ENCODE measurements around the gene CAPZA2. TPM values are rescaled to one million over a fixed set of nuclear protein-coding genes. Genes with fewer than 3 reads are reported as not detected.

Gene CAPZA2
- total and polyA plus RNA-seq, 10 of the 15 experiments (the other 5 are each of a cell fraction or from before 2014, with no cell fraction given): 50.0 to 379 (median 117) TPM

DNA sequence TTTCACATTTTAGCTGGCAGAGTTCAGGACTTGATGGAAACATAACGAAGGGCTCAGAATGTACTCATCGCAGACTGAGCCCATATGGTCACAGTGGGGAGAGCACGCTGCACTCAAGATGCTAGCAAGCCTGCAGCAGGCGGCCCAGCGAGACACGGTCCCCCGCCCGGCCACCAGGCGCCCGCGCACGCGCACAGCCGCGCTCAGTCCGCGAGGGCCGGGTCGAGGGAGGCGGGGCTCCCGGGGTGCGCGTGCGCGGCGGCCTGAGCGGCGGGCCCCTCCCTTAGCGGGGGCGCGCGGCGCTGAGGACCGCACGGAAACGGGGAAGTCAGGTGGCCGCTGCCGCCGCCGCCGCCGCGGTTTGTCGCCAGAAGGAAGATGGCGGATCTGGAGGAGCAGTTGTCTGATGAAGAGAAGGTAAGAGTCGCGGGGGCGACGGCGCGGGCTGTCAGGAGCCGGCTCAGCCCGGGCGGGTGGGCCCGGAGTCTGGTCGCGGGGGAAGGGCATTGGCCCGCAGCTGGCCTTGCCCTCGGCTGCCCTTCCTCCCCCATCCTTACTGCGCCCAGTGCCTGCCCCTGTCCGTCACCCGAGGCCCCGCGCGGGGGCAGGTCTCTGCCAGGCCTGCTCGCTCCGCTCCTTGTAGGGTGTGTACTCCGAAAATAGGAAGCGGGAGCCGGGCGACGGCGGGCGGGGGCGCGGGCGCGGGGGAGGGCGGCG, at the start of gene CAPZA2 (continued):
- no peak for TF ChIP-seq PAX8 (IDR thresholded peaks at IDR 0.05)
- TF ChIP-seq, protein P1, sequence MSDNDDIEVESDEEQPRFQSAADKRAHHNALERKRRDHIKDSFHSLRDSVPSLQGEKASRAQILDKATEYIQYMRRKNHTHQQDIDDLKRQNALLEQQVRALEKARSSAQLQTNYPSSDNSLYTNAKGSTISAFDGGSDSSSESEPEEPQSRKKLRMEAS (IDR thresholded peaks at IDR 0.05; ENCODE audit: low read depth, low read length): peak; percentile 66; the same call in 1 of the 2 replicates
- no peak for TF ChIP-seq SP1 (IDR thresholded peaks at IDR 0.05; ENCODE audit: low read depth, low read length)
- TF ChIP-seq STAT1 (conservative IDR thresholded peaks at IDR 0.05): no peak
- TF ChIP-seq, protein P2, sequence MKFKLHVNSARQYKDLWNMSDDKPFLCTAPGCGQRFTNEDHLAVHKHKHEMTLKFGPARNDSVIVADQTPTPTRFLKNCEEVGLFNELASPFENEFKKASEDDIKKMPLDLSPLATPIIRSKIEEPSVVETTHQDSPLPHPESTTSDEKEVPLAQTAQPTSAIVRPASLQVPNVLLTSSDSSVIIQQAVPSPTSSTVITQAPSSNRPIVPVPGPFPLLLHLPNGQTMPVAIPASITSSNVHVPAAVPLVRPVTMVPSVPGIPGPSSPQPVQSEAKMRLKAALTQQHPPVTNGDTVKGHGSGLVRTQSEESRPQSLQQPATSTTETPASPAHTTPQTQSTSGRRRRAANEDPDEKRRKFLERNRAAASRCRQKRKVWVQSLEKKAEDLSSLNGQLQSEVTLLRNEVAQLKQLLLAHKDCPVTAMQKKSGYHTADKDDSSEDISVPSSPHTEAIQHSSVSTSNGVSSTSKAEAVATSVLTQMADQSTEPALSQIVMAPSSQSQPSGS (IDR thresholded peaks at IDR 0.05; ENCODE audit: low read length): no peak
- TF ChIP-seq MYC (IDR thresholded peaks at IDR 0.05; ENCODE audit: insufficient read depth, insufficient read length, insufficient replicate concordance, low read length, severe bottlenecking): no peak
- no peak for TF ChIP-seq EZH2 (IDR thresholded peaks at IDR 0.05; ENCODE audit: borderline replicate concordance, control insufficient read depth, low read depth, low read length)
- TF ChIP-seq SMAD1 (IDR thresholded peaks at IDR 0.05; ENCODE audit: low read depth, partially characterized antibody): no peak
- no peak for TF ChIP-seq MEF2B (IDR thresholded peaks at IDR 0.05; ENCODE audit: partially characterized antibody, poor library complexity, severe bottlenecking)
- TF ChIP-seq ESRRA (IDR thresholded peaks at IDR 0.05; ENCODE audit: low read length): peak; percentile 18; the same call in 1 of the 2 replicates
- TF ChIP-seq RCOR1 (conservative IDR thresholded peaks at IDR 0.05; ENCODE audit: low read depth, low read length): no peak
- TF ChIP-seq, protein P3, sequence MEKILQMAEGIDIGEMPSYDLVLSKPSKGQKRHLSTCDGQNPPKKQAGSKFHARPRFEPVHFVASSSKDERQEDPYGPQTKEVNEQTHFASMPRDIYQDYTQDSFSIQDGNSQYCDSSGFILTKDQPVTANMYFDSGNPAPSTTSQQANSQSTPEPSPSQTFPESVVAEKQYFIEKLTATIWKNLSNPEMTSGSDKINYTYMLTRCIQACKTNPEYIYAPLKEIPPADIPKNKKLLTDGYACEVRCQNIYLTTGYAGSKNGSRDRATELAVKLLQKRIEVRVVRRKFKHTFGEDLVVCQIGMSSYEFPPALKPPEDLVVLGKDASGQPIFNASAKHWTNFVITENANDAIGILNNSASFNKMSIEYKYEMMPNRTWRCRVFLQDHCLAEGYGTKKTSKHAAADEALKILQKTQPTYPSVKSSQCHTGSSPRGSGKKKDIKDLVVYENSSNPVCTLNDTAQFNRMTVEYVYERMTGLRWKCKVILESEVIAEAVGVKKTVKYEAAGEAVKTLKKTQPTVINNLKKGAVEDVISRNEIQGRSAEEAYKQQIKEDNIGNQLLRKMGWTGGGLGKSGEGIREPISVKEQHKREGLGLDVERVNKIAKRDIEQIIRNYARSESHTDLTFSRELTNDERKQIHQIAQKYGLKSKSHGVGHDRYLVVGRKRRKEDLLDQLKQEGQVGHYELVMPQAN (conservative IDR thresholded peaks at IDR 0.05): peak; percentile 81
- TF ChIP-seq ZBED1 (IDR thresholded peaks at IDR 0.05; ENCODE audit: borderline replicate concordance): no peak
- TF ChIP-seq, protein P4, sequence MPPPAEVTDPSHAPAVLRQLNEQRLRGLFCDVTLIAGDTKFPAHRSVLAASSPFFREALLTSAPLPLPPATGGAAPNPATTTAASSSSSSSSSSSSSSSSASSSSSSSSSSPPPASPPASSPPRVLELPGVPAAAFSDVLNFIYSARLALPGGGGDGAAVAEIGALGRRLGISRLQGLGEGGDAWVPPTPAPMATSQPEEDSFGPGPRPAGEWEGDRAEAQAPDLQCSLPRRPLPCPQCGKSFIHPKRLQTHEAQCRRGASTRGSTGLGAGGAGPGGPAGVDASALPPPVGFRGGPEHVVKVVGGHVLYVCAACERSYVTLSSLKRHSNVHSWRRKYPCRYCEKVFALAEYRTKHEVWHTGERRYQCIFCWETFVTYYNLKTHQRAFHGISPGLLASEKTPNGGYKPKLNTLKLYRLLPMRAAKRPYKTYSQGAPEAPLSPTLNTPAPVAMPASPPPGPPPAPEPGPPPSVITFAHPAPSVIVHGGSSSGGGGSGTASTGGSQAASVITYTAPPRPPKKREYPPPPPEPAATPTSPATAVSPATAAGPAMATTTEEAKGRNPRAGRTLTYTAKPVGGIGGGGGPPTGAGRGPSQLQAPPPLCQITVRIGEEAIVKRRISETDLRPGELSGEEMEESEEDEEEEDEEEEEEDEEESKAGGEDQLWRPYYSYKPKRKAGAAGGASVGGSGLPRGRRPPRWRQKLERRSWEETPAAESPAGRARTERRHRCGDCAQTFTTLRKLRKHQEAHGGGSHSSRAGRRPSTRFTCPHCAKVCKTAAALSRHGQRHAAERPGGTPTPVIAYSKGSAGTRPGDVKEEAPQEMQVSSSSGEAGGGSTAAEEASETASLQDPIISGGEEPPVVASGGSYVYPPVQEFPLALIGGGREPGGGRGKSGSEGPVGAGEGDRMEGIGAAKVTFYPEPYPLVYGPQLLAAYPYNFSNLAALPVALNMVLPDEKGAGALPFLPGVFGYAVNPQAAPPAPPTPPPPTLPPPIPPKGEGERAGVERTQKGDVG (CRISPR knock-in tag; IDR thresholded peaks at IDR 0.05): no peak
- peak; percentile 89 for TF ChIP-seq POLR2AphosphoS5 (IDR thresholded peaks at IDR 0.05; ENCODE audit: low read length)
- TF ChIP-seq, protein P5, sequence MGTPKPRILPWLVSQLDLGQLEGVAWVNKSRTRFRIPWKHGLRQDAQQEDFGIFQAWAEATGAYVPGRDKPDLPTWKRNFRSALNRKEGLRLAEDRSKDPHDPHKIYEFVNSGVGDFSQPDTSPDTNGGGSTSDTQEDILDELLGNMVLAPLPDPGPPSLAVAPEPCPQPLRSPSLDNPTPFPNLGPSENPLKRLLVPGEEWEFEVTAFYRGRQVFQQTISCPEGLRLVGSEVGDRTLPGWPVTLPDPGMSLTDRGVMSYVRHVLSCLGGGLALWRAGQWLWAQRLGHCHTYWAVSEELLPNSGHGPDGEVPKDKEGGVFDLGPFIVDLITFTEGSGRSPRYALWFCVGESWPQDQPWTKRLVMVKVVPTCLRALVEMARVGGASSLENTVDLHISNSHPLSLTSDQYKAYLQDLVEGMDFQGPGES (IDR thresholded peaks at IDR 0.05): 0 out of 2 replicates have a peak, but pooled peaks have one; percentile 28
- TF ChIP-seq FOXK2 (IDR thresholded peaks at IDR 0.05): no peak
- TF ChIP-seq SUPT20H (IDR thresholded peaks at IDR 0.05; ENCODE audit: borderline replicate concordance, control insufficient read depth, low read depth, low read length): no peak
- peak; percentile 71 for TF ChIP-seq RUNX3 (IDR thresholded peaks at IDR 0.05; ENCODE audit: low read length)
- TF ChIP-seq BRCA1 (IDR thresholded peaks at IDR 0.05; ENCODE audit: low read depth, low read length): no peak
- TF ChIP-seq, protein P6, sequence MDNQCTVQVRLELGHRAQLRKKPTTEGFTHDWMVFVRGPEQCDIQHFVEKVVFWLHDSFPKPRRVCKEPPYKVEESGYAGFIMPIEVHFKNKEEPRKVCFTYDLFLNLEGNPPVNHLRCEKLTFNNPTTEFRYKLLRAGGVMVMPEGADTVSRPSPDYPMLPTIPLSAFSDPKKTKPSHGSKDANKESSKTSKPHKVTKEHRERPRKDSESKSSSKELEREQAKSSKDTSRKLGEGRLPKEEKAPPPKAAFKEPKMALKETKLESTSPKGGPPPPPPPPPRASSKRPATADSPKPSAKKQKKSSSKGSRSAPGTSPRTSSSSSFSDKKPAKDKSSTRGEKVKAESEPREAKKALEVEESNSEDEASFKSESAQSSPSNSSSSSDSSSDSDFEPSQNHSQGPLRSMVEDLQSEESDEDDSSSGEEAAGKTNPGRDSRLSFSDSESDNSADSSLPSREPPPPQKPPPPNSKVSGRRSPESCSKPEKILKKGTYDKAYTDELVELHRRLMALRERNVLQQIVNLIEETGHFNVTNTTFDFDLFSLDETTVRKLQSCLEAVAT (IDR thresholded peaks at IDR 0.05): no peak

Measured in GM12878 (cell line).